ENCODE results near the gene SPTBN1.

Gene SPTBN1

DNA sequence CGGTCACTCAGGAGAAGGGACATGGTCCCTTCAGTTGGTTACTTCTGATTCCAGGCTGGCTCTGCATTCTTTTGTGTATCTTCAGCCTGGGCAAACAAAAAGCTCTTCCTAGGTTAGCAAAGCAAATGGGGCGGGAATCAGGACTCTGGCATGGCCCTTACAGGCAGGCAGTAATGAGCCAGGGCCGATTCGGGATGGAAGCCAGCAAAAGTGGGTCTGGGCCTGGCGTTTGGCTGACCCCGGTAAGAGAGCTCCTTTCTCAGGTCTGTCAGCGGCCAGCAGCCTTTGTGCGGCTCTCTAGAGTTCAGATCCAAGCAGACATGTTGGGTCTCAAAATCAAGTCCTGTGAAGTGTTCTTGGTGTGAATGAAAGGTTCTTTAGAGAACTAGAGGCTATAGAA lies 185.9 kb downstream of the SPTBN1 start:
- H3K4me1 Mint-ChIP-seq = peaks cover 14% of the 10 kb centered on the region
- no peaks in the 10 kb centered on the region for H3K27me3 Mint-ChIP-seq
- DNase-seq (ENCODE audit: low spot score in 2 of 2) (no peak), ATAC-seq (replicated peaks; ENCODE audit: extremely low read depth, poor library complexity, severe bottlenecking) (no peak)
- H3K9me3 Mint-ChIP-seq = no peaks in the 10 kb centered on the region
- H3K4me3 Mint-ChIP-seq = no peak overlapping the region
- peaks cover 68% of the 10 kb centered on the region for H3K36me3 Mint-ChIP-seq (ENCODE audit: insufficient read depth)
- H3K27ac Mint-ChIP-seq (ENCODE audit: low read depth) = peak overlapping the region; percentile 26

GRCh38 chr2:54642677-54643430 lies 186.7 kb downstream of the SPTBN1 start:
- ATAC-seq (replicated peaks; ENCODE audit: extremely low read depth, poor library complexity, severe bottlenecking) (no peak), DNase-seq (ENCODE audit: low spot score in 2 of 2) (no peak)
- Mint-ChIP-seq H3K27me3 (no peaks in the 10 kb centered on the region), H3K4me3 (no peak overlapping the region), H3K27ac (ENCODE audit: low read depth) (peak overlapping the region; percentile 26), H3K9me3 (no peaks in the 10 kb centered on the region), H3K4me1 (peaks cover 14% of the 10 kb centered on the region), H3K36me3 (ENCODE audit: insufficient read depth) (peaks cover 73% of the 10 kb centered on the region)

GRCh38 chr2:54644236-54644635 lies 188.1 kb downstream of the SPTBN1 start:
- ATAC-seq (replicated peaks; ENCODE audit: extremely low read depth, poor library complexity, severe bottlenecking) = no peak
- H3K27ac Mint-ChIP-seq (ENCODE audit: low read depth) = no peak overlapping the region
- H3K4me3 Mint-ChIP-seq = no peak overlapping the region
- H3K36me3 Mint-ChIP-seq (ENCODE audit: insufficient read depth) = peaks cover 75% of the 10 kb centered on the region
- no peaks in the 10 kb centered on the region for H3K27me3 Mint-ChIP-seq
- H3K9me3 Mint-ChIP-seq = no peaks in the 10 kb centered on the region
- H3K4me1 Mint-ChIP-seq = peaks cover 10% of the 10 kb centered on the region
- no peak for DNase-seq (ENCODE audit: low spot score in 2 of 2)

GRCh38 chr2:54646170-54646927 lies 190.2 kb downstream of the SPTBN1 start:
- Mint-ChIP-seq H3K36me3 (ENCODE audit: insufficient read depth) (peaks cover 76% of the 10 kb centered on the region), H3K9me3 (no peaks in the 10 kb centered on the region), H3K27ac (ENCODE audit: low read depth) (peak overlapping the region; percentile 44), H3K27me3 (no peaks in the 10 kb centered on the region), H3K4me3 (peak overlapping the region; percentile 16), H3K4me1 (no peaks in the 10 kb centered on the region)
- DNase-seq (ENCODE audit: low spot score in 2 of 2) = no peak
- ATAC-seq (replicated peaks; ENCODE audit: extremely low read depth, poor library complexity, severe bottlenecking) = no peak

DNA sequence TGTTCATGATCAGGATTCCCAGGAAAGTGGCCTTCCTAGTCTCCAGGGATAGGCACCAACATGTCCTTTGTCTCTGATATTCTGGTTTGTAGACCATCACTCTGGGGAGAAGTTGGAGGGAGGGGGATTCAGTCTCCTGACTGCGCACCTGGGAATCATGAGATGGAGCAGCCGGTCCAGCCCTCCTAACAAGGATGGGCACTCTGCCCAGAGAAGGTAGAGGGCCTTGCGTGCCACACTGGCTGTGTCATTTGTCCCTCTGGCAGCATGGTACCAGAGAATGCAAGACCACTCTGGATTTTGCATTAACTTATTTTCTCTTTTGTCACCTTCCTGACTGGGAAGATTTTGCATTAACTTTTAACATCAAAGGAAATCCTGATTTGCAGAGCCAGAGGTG lies 192.1 kb downstream of the SPTBN1 start:
- ATAC-seq (replicated peaks; ENCODE audit: extremely low read depth, poor library complexity, severe bottlenecking) (no peak), DNase-seq (ENCODE audit: low spot score in 2 of 2) (no peak)
- peaks cover 78% of the 10 kb centered on the region for H3K36me3 Mint-ChIP-seq (ENCODE audit: insufficient read depth)
- H3K9me3 Mint-ChIP-seq = no peaks in the 10 kb centered on the region
- no peak overlapping the region for H3K27ac Mint-ChIP-seq (ENCODE audit: low read depth)
- H3K4me3 Mint-ChIP-seq = no peak overlapping the region
- H3K4me1 Mint-ChIP-seq = peaks cover 11% of the 10 kb centered on the region
- no peaks in the 10 kb centered on the region for H3K27me3 Mint-ChIP-seq

- H3K4me3 Mint-ChIP-seq = no peak overlapping the region
- H3K9me3 Mint-ChIP-seq = no peaks in the 10 kb centered on the region
- ATAC-seq (replicated peaks; ENCODE audit: extremely low read depth, poor library complexity, severe bottlenecking) = no peak
- H3K4me1 Mint-ChIP-seq = peaks cover 11% of the 10 kb centered on the region
- H3K27ac Mint-ChIP-seq (ENCODE audit: low read depth) = no peak overlapping the region
- H3K36me3 Mint-ChIP-seq (ENCODE audit: insufficient read depth) = peaks cover 78% of the 10 kb centered on the region
- no peaks in the 10 kb centered on the region for H3K27me3 Mint-ChIP-seq
- DNase-seq (ENCODE audit: low spot score in 2 of 2) = no peak
Measured at GRCh38 chr2:54649191-54649590, 193.1 kb downstream of the SPTBN1 start.

GRCh38 chr2:54649633-54650032 lies 193.5 kb downstream of the SPTBN1 start:
- H3K9me3 Mint-ChIP-seq = no peaks in the 10 kb centered on the region
- no peak overlapping the region for H3K4me3 Mint-ChIP-seq
- peaks cover 75% of the 10 kb centered on the region for H3K36me3 Mint-ChIP-seq (ENCODE audit: insufficient read depth)
- ATAC-seq (replicated peaks; ENCODE audit: extremely low read depth, poor library complexity, severe bottlenecking) = no peak
- H3K27me3 Mint-ChIP-seq = no peaks in the 10 kb centered on the region
- no peak for DNase-seq (ENCODE audit: low spot score in 2 of 2)
- H3K4me1 Mint-ChIP-seq = peaks cover 11% of the 10 kb centered on the region
- H3K27ac Mint-ChIP-seq (ENCODE audit: low read depth) = no peak overlapping the region

DNA sequence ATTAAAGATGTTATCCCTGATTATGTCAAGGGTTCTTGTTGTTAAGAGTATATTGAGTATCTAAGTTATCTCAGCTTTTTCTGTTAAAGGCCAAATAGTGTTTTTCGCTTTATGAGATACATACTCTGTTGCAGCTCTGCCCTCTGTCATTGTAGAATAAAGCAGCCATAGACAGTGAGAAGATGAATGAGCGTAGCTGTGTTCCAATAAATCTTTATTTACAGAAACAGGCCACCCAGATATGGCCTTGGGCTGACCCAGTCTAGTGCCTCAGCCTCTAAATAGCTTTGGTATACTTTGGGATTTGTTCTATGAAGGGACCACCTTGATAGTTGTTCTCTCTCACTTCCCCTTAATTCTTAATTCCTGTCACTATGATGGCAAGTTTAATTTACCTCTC lies 194.5 kb downstream of the SPTBN1 start:
- Mint-ChIP-seq H3K4me3 (no peak overlapping the region), H3K36me3 (ENCODE audit: insufficient read depth) (peaks cover 75% of the 10 kb centered on the region), H3K4me1 (peaks cover 11% of the 10 kb centered on the region), H3K27me3 (no peaks in the 10 kb centered on the region), H3K9me3 (no peaks in the 10 kb centered on the region), H3K27ac (ENCODE audit: low read depth) (no peak overlapping the region)
- ATAC-seq (replicated peaks; ENCODE audit: extremely low read depth, poor library complexity, severe bottlenecking) (no peak), DNase-seq (ENCODE audit: low spot score in 2 of 2) (no peak)

DNA sequence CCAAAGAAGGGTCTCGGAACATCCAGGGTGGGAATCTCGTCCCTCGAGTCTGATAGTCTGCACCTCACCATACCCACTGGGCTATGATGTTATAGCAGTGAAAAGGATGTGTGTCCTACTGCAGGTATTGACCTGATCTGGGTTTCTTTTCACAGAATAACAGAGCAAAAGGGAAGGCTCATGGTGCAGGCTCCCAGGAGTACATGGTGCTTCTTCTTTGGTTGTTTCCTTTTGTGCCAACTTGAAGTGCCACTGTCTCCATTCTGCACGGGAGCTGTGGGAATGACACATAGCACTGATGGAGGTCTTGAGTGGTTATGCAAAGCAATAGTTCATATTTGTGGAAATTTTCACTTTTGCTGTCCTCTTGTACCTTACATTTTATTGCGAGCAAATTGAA lies 195.2 kb downstream of the SPTBN1 start:
- no peaks in the 10 kb centered on the region for H3K9me3 Mint-ChIP-seq
- H3K27ac Mint-ChIP-seq (ENCODE audit: low read depth) = no peak overlapping the region
- H3K4me1 Mint-ChIP-seq = peaks cover 11% of the 10 kb centered on the region
- ATAC-seq (replicated peaks; ENCODE audit: extremely low read depth, poor library complexity, severe bottlenecking) = no peak
- no peak overlapping the region for H3K4me3 Mint-ChIP-seq
- H3K27me3 Mint-ChIP-seq = no peaks in the 10 kb centered on the region
- DNase-seq (ENCODE audit: low spot score in 2 of 2) = no peak
- peaks cover 74% of the 10 kb centered on the region for H3K36me3 Mint-ChIP-seq (ENCODE audit: insufficient read depth)

- Mint-ChIP-seq H3K36me3 (ENCODE audit: insufficient read depth) (peaks cover 69% of the 10 kb centered on the region), H3K4me1 (peaks cover 11% of the 10 kb centered on the region), H3K27ac (ENCODE audit: low read depth) (peak overlapping the region; percentile 18), H3K27me3 (no peaks in the 10 kb centered on the region), H3K4me3 (no peak overlapping the region), H3K9me3 (no peaks in the 10 kb centered on the region)
- DNase-seq (ENCODE audit: low spot score in 2 of 2) (no peak), ATAC-seq (replicated peaks; ENCODE audit: extremely low read depth, poor library complexity, severe bottlenecking) (no peak)
Measured at GRCh38 chr2:54652540-54652939, 196.4 kb downstream of the SPTBN1 start.

- H3K9me3 Mint-ChIP-seq = no peaks in the 10 kb centered on the region
Measured at GRCh38 chr2:54653572-54654204, 197.6 kb downstream of the SPTBN1 start.

GRCh38 chr2:54655046-54655809 lies 199.1 kb downstream of the SPTBN1 start:
- H3K27me3 Mint-ChIP-seq = no peaks in the 10 kb centered on the region
- H3K4me3 Mint-ChIP-seq = no peak overlapping the region
- no peak for ATAC-seq (replicated peaks; ENCODE audit: extremely low read depth, poor library complexity, severe bottlenecking)
- H3K9me3 Mint-ChIP-seq = no peaks in the 10 kb centered on the region
- peaks cover 71% of the 10 kb centered on the region for H3K36me3 Mint-ChIP-seq (ENCODE audit: insufficient read depth)
- no peak overlapping the region for H3K27ac Mint-ChIP-seq (ENCODE audit: low read depth)
- peaks cover 11% of the 10 kb centered on the region for H3K4me1 Mint-ChIP-seq
- no peak for DNase-seq (ENCODE audit: low spot score in 2 of 2)

More at GRCh38 chr2:54653572-54654204, 197.6 kb downstream of the SPTBN1 start:
- H3K36me3 Mint-ChIP-seq (ENCODE audit: insufficient read depth) = peaks cover 68% of the 10 kb centered on the region
- ATAC-seq (replicated peaks; ENCODE audit: extremely low read depth, poor library complexity, severe bottlenecking) (no peak), DNase-seq (ENCODE audit: low spot score in 2 of 2) (no peak)
- peak overlapping the region; percentile 18 for H3K27ac Mint-ChIP-seq (ENCODE audit: low read depth)
- peaks cover 11% of the 10 kb centered on the region for H3K4me1 Mint-ChIP-seq
- H3K27me3 Mint-ChIP-seq = no peaks in the 10 kb centered on the region
- no peak overlapping the region for H3K4me3 Mint-ChIP-seq

Data from central memory CD8-positive, alpha-beta T cell (primary cell).